ENCODE results near the gene POU2AF3. TPM values are rescaled to one million over a fixed set of nuclear protein-coding genes. Genes with fewer than 3 reads are reported as not detected.
"Not testable (repeated sequence)": the region's sequence is repeated elsewhere in the genome, so short reads cannot be mapped to it uniquely, and the experiment has no call there.

POU2AF3 gene
- total RNA-seq, 2 experiments from 2014 or later: not detected

- H3K27me3 Mint-ChIP-seq: peaks cover 6% of the 10 kb centered on the region
- H3K4me3 Mint-ChIP-seq: no peak overlapping the region
- DNase-seq (no peak), ATAC-seq (no peak)
- intact Hi-C loops (cut with DNase I, micrococcal nuclease): no loop called here
- H3K27ac Mint-ChIP-seq: no peak overlapping the region
- CTCF ChIA-PET: interaction anchor here (0.7 to 0.8 kb wide), 2 partner anchors 132 to 174 kb away, joined by 3 read pairs; no protein-coding TSS in a partner anchor
- H3K36me3 Mint-ChIP-seq (ENCODE audit: low read depth): no peaks in the 10 kb centered on the region
- H3K9me3 Mint-ChIP-seq (ENCODE audit: low read depth): no peaks in the 10 kb centered on the region
- POLR2A ChIA-PET: no interaction called here
- no peaks in the 10 kb centered on the region for H3K4me1 Mint-ChIP-seq
These were observed 25.9 kb upstream of the POU2AF3 start for GRCh38 chr11:111272420-111272819.

GRCh38 chr11:111282562-111283075, 15.7 kb upstream of the POU2AF3 start:
- peaks cover 3% of the 10 kb centered on the region for H3K4me1 Mint-ChIP-seq
- ChIA-PET CTCF (interaction anchor here (0.6 to 12.4 kb wide), 30 partner anchors 9 to 1108 kb away, joined by 3 to 322 read pairs (median 4); partner anchors contain the start of gene POU2AF3), POLR2A (no interaction called here)
- DNase-seq: no peak
- ATAC-seq: no peak
- no peaks in the 10 kb centered on the region for H3K27me3 Mint-ChIP-seq
- H3K36me3 Mint-ChIP-seq (ENCODE audit: low read depth): no peaks in the 10 kb centered on the region
- no peaks in the 10 kb centered on the region for H3K9me3 Mint-ChIP-seq (ENCODE audit: low read depth)
- H3K4me3 Mint-ChIP-seq: no peak overlapping the region
- intact Hi-C loops (cut with DNase I, micrococcal nuclease): loop anchor here (1.0 kb wide), 3 partner anchors 141 to 164 kb away; no protein-coding TSS in a partner anchor
- H3K27ac Mint-ChIP-seq: no peak overlapping the region

- ChIA-PET CTCF (interaction anchor here (1.3 to 12.4 kb wide), 9 partner anchors 15 to 1083 kb away, joined by 4 to 322 read pairs (median 5); no protein-coding TSS in a partner anchor), POLR2A (no interaction called here)
- DNase-seq: no peak
- H3K27me3 Mint-ChIP-seq: no peaks in the 10 kb centered on the region
- ATAC-seq: no peak
- intact Hi-C loops (cut with DNase I, micrococcal nuclease): loop anchor here (1.0 kb wide), 3 partner anchors 139 to 162 kb away; no protein-coding TSS in a partner anchor
- H3K4me1 Mint-ChIP-seq: peaks cover 3% of the 10 kb centered on the region
- H3K27ac Mint-ChIP-seq: no peak overlapping the region
- no peak overlapping the region for H3K4me3 Mint-ChIP-seq
- no peaks in the 10 kb centered on the region for H3K9me3 Mint-ChIP-seq (ENCODE audit: low read depth)
- H3K36me3 Mint-ChIP-seq (ENCODE audit: low read depth): no peaks in the 10 kb centered on the region
These were observed 14.3 kb upstream of the POU2AF3 start for GRCh38 chr11:111283945-111284481.

- ChIA-PET POLR2A (no interaction called here), CTCF (interaction anchor here (1.1 to 12.4 kb wide), 5 partner anchors 56 to 161 kb away, joined by 3 to 322 read pairs (median 4); no protein-coding TSS in a partner anchor)
- Mint-ChIP-seq H3K27ac (no peak overlapping the region), H3K4me1 (peaks cover 3% of the 10 kb centered on the region), H3K36me3 (ENCODE audit: low read depth) (no peaks in the 10 kb centered on the region), H3K4me3 (no peak overlapping the region), H3K27me3 (no peaks in the 10 kb centered on the region), H3K9me3 (ENCODE audit: low read depth) (no peaks in the 10 kb centered on the region)
- intact Hi-C loops (cut with DNase I, micrococcal nuclease): no loop called here
- ATAC-seq (no peak), DNase-seq (no peak)
These were observed 12.9 kb upstream of the POU2AF3 start for GRCh38 chr11:111285189-111286091.

- POLR2A ChIA-PET: no interaction called here
These were observed 6.6 kb upstream of the POU2AF3 start for GRCh38 chr11:111291764-111292163.

GRCh38 chr11:111292408-111292807, 5.9 kb upstream of the POU2AF3 start:
- H3K9me3 Mint-ChIP-seq (ENCODE audit: low read depth); intact Hi-C loops (cut with DNase I, micrococcal nuclease); H3K27ac Mint-ChIP-seq; H3K36me3 Mint-ChIP-seq (ENCODE audit: low read depth); ATAC-seq; H3K4me1 Mint-ChIP-seq; POLR2A ChIA-PET; H3K4me3 Mint-ChIP-seq; CTCF ChIA-PET; H3K27me3 Mint-ChIP-seq; DNase-seq: not testable (repeated sequence)

More at GRCh38 chr11:111291764-111292163, 6.6 kb upstream of the POU2AF3 start:
- Mint-ChIP-seq H3K4me3 (no peak overlapping the region), H3K27me3 (no peaks in the 10 kb centered on the region), H3K36me3 (ENCODE audit: low read depth) (no peaks in the 10 kb centered on the region), H3K4me1 (no peaks in the 10 kb centered on the region), H3K9me3 (ENCODE audit: low read depth) (no peaks in the 10 kb centered on the region), H3K27ac (no peak overlapping the region)
- intact Hi-C loops (cut with DNase I, micrococcal nuclease): no loop called here
- DNase-seq (no peak), ATAC-seq (no peak)
- CTCF ChIA-PET: no interaction called here

- Mint-ChIP-seq H3K9me3 (ENCODE audit: low read depth) (no peaks in the 10 kb centered on the region), H3K4me3 (no peak overlapping the region), H3K36me3 (ENCODE audit: low read depth) (no peaks in the 10 kb centered on the region), H3K4me1 (peaks cover 3% of the 10 kb centered on the region), H3K27me3 (peaks cover 26% of the 10 kb centered on the region), H3K27ac (no peak overlapping the region)
- DNase-seq (no peak), ATAC-seq (no peak)
- POLR2A ChIA-PET: no interaction called here
- intact Hi-C loops (cut with DNase I, micrococcal nuclease): no loop called here
- CTCF ChIA-PET: interaction anchor here (0.8 to 1.0 kb wide), 2 partner anchors 124 to 134 kb away, joined by 3 read pairs; no protein-coding TSS in a partner anchor
These were observed 2.1 kb upstream of the POU2AF3 start for GRCh38 chr11:111296196-111296595.

- ATAC-seq (no peak), DNase-seq (no peak)
- intact Hi-C loops (cut with DNase I, micrococcal nuclease): no loop called here
- H3K9me3 Mint-ChIP-seq (ENCODE audit: low read depth): no peaks in the 10 kb centered on the region
- ChIA-PET CTCF (interaction anchor here (1.6 kb wide), 1 partner anchor 15 kb away, joined by 8 read pairs; no protein-coding TSS in a partner anchor), POLR2A (no interaction called here)
- H3K27me3 Mint-ChIP-seq: peaks cover 31% of the 10 kb centered on the region
- H3K4me3 Mint-ChIP-seq: no peak overlapping the region
- H3K4me1 Mint-ChIP-seq: peaks cover 3% of the 10 kb centered on the region
- no peaks in the 10 kb centered on the region for H3K36me3 Mint-ChIP-seq (ENCODE audit: low read depth)
- H3K27ac Mint-ChIP-seq: no peak overlapping the region
These were observed 650 bp upstream of the POU2AF3 start for GRCh38 chr11:111297696-111298095.

GRCh38 chr11:111299101-111300026, 1.0 kb downstream of the POU2AF3 start:
- intact Hi-C loops (cut with DNase I, micrococcal nuclease): no loop called here
- DNase-seq (peak; percentile 11), ATAC-seq (peak; percentile 42)
- ChIA-PET POLR2A (interaction anchor here (0.5 kb wide), 1 partner anchor 12 kb away, joined by 3 read pairs; no protein-coding TSS in a partner anchor), CTCF (interaction anchor here (0.6 to 2.4 kb wide), 3 partner anchors 17 to 130 kb away, joined by 3 to 13 read pairs (median 8); no protein-coding TSS in a partner anchor)
- peaks cover 34% of the 10 kb centered on the region for H3K27me3 Mint-ChIP-seq
- H3K27ac Mint-ChIP-seq: no peak overlapping the region
- H3K9me3 Mint-ChIP-seq (ENCODE audit: low read depth): no peaks in the 10 kb centered on the region
- no peaks in the 10 kb centered on the region for H3K36me3 Mint-ChIP-seq (ENCODE audit: low read depth)
- no peak overlapping the region for H3K4me3 Mint-ChIP-seq
- H3K4me1 Mint-ChIP-seq: peaks cover 3% of the 10 kb centered on the region

GRCh38 chr11:111300569-111300968, 2.2 kb downstream of the POU2AF3 start:
- H3K36me3 Mint-ChIP-seq (ENCODE audit: low read depth): no peaks in the 10 kb centered on the region
- H3K27me3 Mint-ChIP-seq: peaks cover 41% of the 10 kb centered on the region
- H3K9me3 Mint-ChIP-seq (ENCODE audit: low read depth): no peaks in the 10 kb centered on the region
- H3K4me1 Mint-ChIP-seq: peaks cover 3% of the 10 kb centered on the region
- no peak overlapping the region for H3K4me3 Mint-ChIP-seq
- CTCF ChIA-PET: interaction anchor here (0.8 to 2.4 kb wide), 2 partner anchors 129 to 179 kb away, joined by 3 to 13 read pairs; no protein-coding TSS in a partner anchor
- no peak overlapping the region for H3K27ac Mint-ChIP-seq
- intact Hi-C loops (cut with DNase I, micrococcal nuclease): no loop called here
- POLR2A ChIA-PET: no interaction called here
- no peak for DNase-seq
- ATAC-seq: no peak
